ENCODE results near the gene LRRC4B. TPM values are rescaled to one million over a fixed set of nuclear protein-coding genes. Genes with fewer than 3 reads are reported as not detected.
"Not testable (repeated sequence)": the region's sequence is repeated elsewhere in the genome, so short reads cannot be mapped to it uniquely, and the experiment has no call there.

Gene LRRC4B
- total RNA-seq, 1 donor from 2014 or later, result 21.7 TPM

GRCh38 chr19:50606059-50606836, 38.0 kb upstream of the LRRC4B start:
- DNase-seq (ENCODE audit: extremely low spot score, unreplicated experiment); H3K4me3 Mint-ChIP-seq; H3K4me1 Mint-ChIP-seq (ENCODE audit: unreplicated experiment); H3K9me3 Mint-ChIP-seq; H3K27ac Mint-ChIP-seq; H3K36me3 Mint-ChIP-seq: not testable (repeated sequence)
- peak; percentile 61 for TF ChIP-seq CTCF (conservative IDR thresholded peaks at IDR 0.05)
- peaks cover 59% of the 10 kb centered on the region for H3K27me3 Mint-ChIP-seq

GRCh38 chr19:50604264-50605073, 36.2 kb upstream of the LRRC4B start:
- peaks cover 70% of the 10 kb centered on the region for H3K27me3 Mint-ChIP-seq
- DNase-seq (ENCODE audit: extremely low spot score, unreplicated experiment); H3K4me3 Mint-ChIP-seq; H3K9me3 Mint-ChIP-seq; H3K27ac Mint-ChIP-seq; H3K4me1 Mint-ChIP-seq (ENCODE audit: unreplicated experiment); H3K36me3 Mint-ChIP-seq: not testable (repeated sequence)

- Mint-ChIP-seq H3K27ac (no peak overlapping the region), H3K36me3 (no peaks in the 10 kb centered on the region), H3K4me3 (no peak overlapping the region), H3K4me1 (ENCODE audit: unreplicated experiment) (no peaks in the 10 kb centered on the region), H3K27me3 (peaks cover 66% of the 10 kb centered on the region), H3K9me3 (no peaks in the 10 kb centered on the region)
- DNase-seq (ENCODE audit: extremely low spot score, unreplicated experiment), result no peak
- no peak for TF ChIP-seq CTCF (conservative IDR thresholded peaks at IDR 0.05)
Measured at GRCh38 chr19:50602935-50603334, 34.7 kb upstream of the LRRC4B start.

GRCh38 chr19:50602496-50602895, 34.3 kb upstream of the LRRC4B start:
- Mint-ChIP-seq H3K27me3 (peaks cover 65% of the 10 kb centered on the region), H3K4me3 (no peak overlapping the region), H3K4me1 (ENCODE audit: unreplicated experiment) (no peaks in the 10 kb centered on the region), H3K36me3 (no peaks in the 10 kb centered on the region), H3K27ac (no peak overlapping the region), H3K9me3 (no peaks in the 10 kb centered on the region)
- TF ChIP-seq CTCF (conservative IDR thresholded peaks at IDR 0.05), result no peak
- no peak for DNase-seq (ENCODE audit: extremely low spot score, unreplicated experiment)

GRCh38 chr19:50602089-50602422, 33.8 kb upstream of the LRRC4B start:
- Mint-ChIP-seq H3K36me3 (no peaks in the 10 kb centered on the region), H3K4me1 (ENCODE audit: unreplicated experiment) (no peaks in the 10 kb centered on the region), H3K4me3 (no peak overlapping the region), H3K27ac (no peak overlapping the region), H3K9me3 (no peaks in the 10 kb centered on the region), H3K27me3 (peaks cover 60% of the 10 kb centered on the region)
- TF ChIP-seq CTCF (conservative IDR thresholded peaks at IDR 0.05), result no peak
- no peak for DNase-seq (ENCODE audit: extremely low spot score, unreplicated experiment)

- Mint-ChIP-seq H3K27ac (no peak overlapping the region), H3K4me1 (ENCODE audit: unreplicated experiment) (no peaks in the 10 kb centered on the region), H3K27me3 (peaks cover 58% of the 10 kb centered on the region), H3K36me3 (no peaks in the 10 kb centered on the region), H3K9me3 (no peaks in the 10 kb centered on the region), H3K4me3 (no peak overlapping the region)
- TF ChIP-seq CTCF (conservative IDR thresholded peaks at IDR 0.05), result no peak
- DNase-seq (ENCODE audit: extremely low spot score, unreplicated experiment), result no peak
Measured at GRCh38 chr19:50601407-50602088, 33.3 kb upstream of the LRRC4B start.

Measured in type B pancreatic cell (in vitro differentiated cells).